ENCODE data around the gene FAM209A. TPM values are rescaled to one million over a fixed set of nuclear protein-coding genes. Genes with fewer than 3 reads are reported as not detected.

FAM209A gene
- total RNA-seq, 1 experiment from 2014 or later, result 0.40 TPM

- BruUV-seq (replicated peaks), result no TSS peak
- DNase-seq, result no peak
- Mint-ChIP-seq H3K27me3 (ENCODE audit: unreplicated experiment) (no peaks in the 10 kb centered on the region), H3K27ac (ENCODE audit: unreplicated experiment) (no peak overlapping the region), H3K36me3 (ENCODE audit: insufficient read depth, unreplicated experiment) (no peaks in the 10 kb centered on the region), H3K9me3 (ENCODE audit: low read depth, unreplicated experiment) (no peaks in the 10 kb centered on the region), H3K4me1 (ENCODE audit: low read depth, unreplicated experiment) (no peaks in the 10 kb centered on the region), H3K4me3 (ENCODE audit: low read depth, unreplicated experiment) (no peak overlapping the region)
- intact Hi-C loops (cut with micrococcal nuclease; ENCODE audit: unreplicated experiment), result no loop called here
- CTCF ChIA-PET, result interaction anchor here (0.8 kb wide), 1 partner anchor 90 kb away, joined by 3 read pairs; no protein-coding TSS in a partner anchor
- no peak for TF ChIP-seq CTCF (IDR thresholded peaks at IDR 0.05; ENCODE audit: unreplicated experiment)
Observed at GRCh38 chr20:56537997-56538396, 13.5 kb downstream of the FAM209A start.

- no peak for DNase-seq
- no TSS peak for BruUV-seq (replicated peaks)
- H3K4me3 Mint-ChIP-seq (ENCODE audit: low read depth, unreplicated experiment), result no peak overlapping the region
- H3K9me3 Mint-ChIP-seq (ENCODE audit: low read depth, unreplicated experiment), result no peaks in the 10 kb centered on the region
- intact Hi-C loops (cut with micrococcal nuclease; ENCODE audit: unreplicated experiment), result no loop called here
- CTCF ChIA-PET, result no interaction called here
- no peaks in the 10 kb centered on the region for H3K4me1 Mint-ChIP-seq (ENCODE audit: low read depth, unreplicated experiment)
- no peak for TF ChIP-seq CTCF (IDR thresholded peaks at IDR 0.05; ENCODE audit: unreplicated experiment)
- no peaks in the 10 kb centered on the region for H3K36me3 Mint-ChIP-seq (ENCODE audit: insufficient read depth, unreplicated experiment)
- H3K27ac Mint-ChIP-seq (ENCODE audit: unreplicated experiment), result no peak overlapping the region
- H3K27me3 Mint-ChIP-seq (ENCODE audit: unreplicated experiment), result no peaks in the 10 kb centered on the region
Observed at GRCh38 chr20:56540415-56540814, 15.9 kb downstream of the FAM209A start.

- H3K4me3 Mint-ChIP-seq (ENCODE audit: low read depth, unreplicated experiment), result no peak overlapping the region
- CTCF ChIA-PET, result no interaction called here
- no TSS peak for BruUV-seq (replicated peaks)
- TF ChIP-seq CTCF (IDR thresholded peaks at IDR 0.05; ENCODE audit: unreplicated experiment), result no peak
- no peaks in the 10 kb centered on the region for H3K9me3 Mint-ChIP-seq (ENCODE audit: low read depth, unreplicated experiment)
- peaks cover 17% of the 10 kb centered on the region for H3K27me3 Mint-ChIP-seq (ENCODE audit: unreplicated experiment)
- intact Hi-C loops (cut with micrococcal nuclease; ENCODE audit: unreplicated experiment), result no loop called here
- no peak overlapping the region for H3K27ac Mint-ChIP-seq (ENCODE audit: unreplicated experiment)
- no peaks in the 10 kb centered on the region for H3K36me3 Mint-ChIP-seq (ENCODE audit: insufficient read depth, unreplicated experiment)
- H3K4me1 Mint-ChIP-seq (ENCODE audit: low read depth, unreplicated experiment), result no peaks in the 10 kb centered on the region
- DNase-seq, result no peak
Observed at GRCh38 chr20:56542489-56543030, 18.0 kb downstream of the FAM209A start.

- no peak for DNase-seq
- Mint-ChIP-seq H3K4me3 (ENCODE audit: low read depth, unreplicated experiment) (no peak overlapping the region), H3K9me3 (ENCODE audit: low read depth, unreplicated experiment) (peaks cover 2% of the 10 kb centered on the region), H3K27me3 (ENCODE audit: unreplicated experiment) (peaks cover 58% of the 10 kb centered on the region), H3K36me3 (ENCODE audit: insufficient read depth, unreplicated experiment) (no peaks in the 10 kb centered on the region), H3K4me1 (ENCODE audit: low read depth, unreplicated experiment) (peaks cover 9% of the 10 kb centered on the region), H3K27ac (ENCODE audit: unreplicated experiment) (no peak overlapping the region)
- no peak for TF ChIP-seq CTCF (IDR thresholded peaks at IDR 0.05; ENCODE audit: unreplicated experiment)
- no TSS peak for BruUV-seq (replicated peaks)
- intact Hi-C loops (cut with micrococcal nuclease; ENCODE audit: unreplicated experiment), result loop anchor here (2.0 to 10.0 kb wide), 4 partner anchors 25 to 233 kb away; partner anchors contain the start of gene TFAP2C
- CTCF ChIA-PET, result interaction anchor here (0.6 to 1.9 kb wide), 3 partner anchors 9 to 420 kb away, joined by 3 to 7 read pairs (median 3); no protein-coding TSS in a partner anchor
Observed at GRCh38 chr20:56551571-56551970, 27.0 kb downstream of the FAM209A start.
